Adrenal gland (tissue), 12 donors: Measurements from ENCODE around the gene PPP1R14B. TPM values are rescaled to one million over a fixed set of nuclear protein-coding genes. Genes with fewer than 3 reads are reported as not detected.

Experiments
- DNase-seq, 7 donors: peaks; one replicate each; pipeline ENCODE4 v3.0.0-alpha.2; 2019 to 2020
- H3K27ac ChIP-seq, 5 donors: fragments of 200-600 bp; sonication (generic) in 4 of 5; 1 replicate in 3 of 5; 2 replicates in 2 of 5; pipeline versions ENCODE4 v1.5.1 to v1.8.0; 2016 to 2020; ENCODE audit warnings: mild to moderate bottlenecking in 1 of 5
- H3K27me3 ChIP-seq: fragments of 200-600 bp; 2 replicates; pipeline ENCODE4 v1.8.0; 2021
- H3K36me3 ChIP-seq, 2 donors: fragments of 200-600 bp; replicated peaks in 1 of 2; 1 replicate in 1 of 2; 2 replicates in 1 of 2; pipeline versions ENCODE4 v1.5.1 to v1.8.0; 2018 to 2022
- H3K4me1 ChIP-seq, 2 donors: fragments of 200-600 bp; replicated peaks in 1 of 2; 1 replicate in 1 of 2; 2 replicates in 1 of 2; pipeline versions ENCODE4 v1.5.1 to v1.8.0; 2018 to 2021
- H3K4me3 ChIP-seq, 4 donors: fragments of 200-600 bp; sonication (generic) in 3 of 4; one replicate each; pipeline ENCODE4 v1.5.1; 2016 to 2018
- H3K9me3 ChIP-seq, 3 donors: fragments of 200-600 bp; sonication (generic) in 1 of 3; replicated peaks in 1 of 3; 1 replicate in 2 of 3; 2 replicates in 1 of 3; pipeline versions ENCODE4 v1.5.1 to v1.8.0; 2016 to 2021
- POLR2A ChIP-seq, 2 donors: fragments of 450-650 bp; IDR thresholded peaks; one replicate each; pipeline ENCODE4 v1.6.1; 2017; ENCODE audit warnings: antibody characterized with exemption in 2 of 2, mild to moderate bottlenecking in 2 of 2, moderate library complexity in 1 of 2
- WGBS, 4 donors: extraction: QIAGEN DNeasy Blood & Tissue Kit in 2 of 4; methylation state at CpG; one replicate each; pipeline versions ENCODE4 v1.1.5 to v1.1.7; 2013 to 2017; 5-methylcytosine and 5-hydroxymethylcytosine counted together
- intact Hi-C, 2 donors: fragments of 100-400 bp; cut with DNase I; formaldehyde crosslinking; loops; one replicate each; pipeline versions ENCODE4 v1.14.1 to v1.15.0; 2022 to 2023
- polyA plus RNA-seq, 3 donors: library from polyadenylated mRNA; stranded (reverse); fragments of 200-250 nt in 2 of 3; fragments of 350-450 nt in 1 of 3; fragmentation: Illumina TruSeq in 1 of 3; extraction: RNeasy Lipid Tissue Mini Kit (QIAGEN cat#74804) in 1 of 3; gene quantifications; one replicate each; pipeline ENCODE4 v1.2.3, GENCODE V29; 2013 to 2014
- total RNA-seq, 9 donors: library from RNA; depleted of rRNA in 4 of 9; stranded (reverse); fragments of >200 nt in 4 of 9; fragments of 120-200 nt in 1 of 9; fragmentation: NEBNext Ultra II Directional in 1 of 9; extraction: Animal tissue kit (Norgen Biotek cat#: 25700) in 1 of 9; gene quantifications; one replicate each; pipeline versions ENCODE4 v1.1.0 to v1.2.4, GENCODE V29; 2013 to 2023
- TF ChIP-seq, protein P1 (sequence below), 6 experiments: fragments of 450-650 bp in 4 of 6; fragments of 200-600 bp in 2 of 6; sonication (generic) in 1 of 6; IDR thresholded peaks; 1 replicate in 5 of 6; 2 replicates in 1 of 6; pipeline versions ENCODE4 v1.5.1 to v1.8.0; 2016 to 2021; ENCODE audit warnings: antibody characterized with exemption in 6 of 6, mild to moderate bottlenecking in 2 of 6, moderate library complexity in 1 of 6
- donor health status: healthy with polysubstance abuse.
- donor health status: Bipolar disorder and iron deficiency.
- donor health status: DM: yes; HTN: yes; CAD: no.
- donor health status: DM: no; HTN: no; CAD: no.
- donor health status: DM: no; HTN: no; CAD: no.
- donor health status: DM: yes; HTN: yes; CAD: no.

PPP1R14B gene
- total and polyA plus RNA-seq, 12 donors = 77.2 to 331 (median 131) TPM

DNA sequence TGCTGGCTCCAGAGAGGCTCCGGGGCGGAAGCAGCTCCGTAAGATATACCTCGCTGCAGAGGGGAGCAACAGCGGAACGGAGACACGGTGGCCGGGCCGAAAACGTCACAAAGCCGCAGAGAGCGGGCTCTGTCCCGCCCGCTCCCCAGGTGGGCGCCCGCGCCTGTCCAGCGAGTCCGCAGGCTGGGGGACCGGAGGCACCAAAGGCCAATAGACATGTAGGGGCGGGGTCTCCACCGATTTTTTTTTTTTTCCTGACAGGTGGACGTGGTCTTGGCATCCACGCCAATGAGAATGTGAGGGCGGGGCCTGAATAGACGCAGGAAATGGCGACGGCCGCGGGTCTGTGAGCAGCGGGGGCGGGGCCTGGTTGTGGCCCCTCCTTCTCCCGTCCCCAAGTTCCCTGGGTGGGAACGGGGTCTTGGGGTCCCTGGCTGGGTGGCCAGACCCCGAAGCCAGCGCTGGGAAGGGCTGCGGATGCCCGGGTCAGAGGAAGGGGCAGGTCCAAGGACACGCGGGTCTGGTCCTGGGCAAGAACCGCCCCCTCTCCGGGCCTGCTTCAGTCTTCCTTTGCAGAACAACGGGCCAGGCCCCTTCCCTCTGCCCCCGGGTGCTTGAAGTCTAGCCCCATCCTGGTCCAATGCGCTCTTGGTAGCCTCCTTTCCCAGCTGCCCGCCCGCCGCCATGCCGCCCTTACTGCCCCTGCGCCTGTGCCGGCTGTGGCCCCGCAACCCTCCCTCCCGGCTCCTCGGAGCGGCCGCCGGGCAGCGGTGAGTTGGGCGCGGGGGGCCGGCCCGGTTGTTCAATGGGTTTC, 16.4 kb downstream of the PPP1R14B start, which contains the start of gene DNAJC4:
TSS of gene DNAJC4 (plus strand) at position 378 of the 814 bp plus-strand sequence. CDS start at position 685, 307 bp downstream.
- no peaks in the 10 kb centered on the region for H3K9me3 ChIP-seq
- peak; percentile 23 to 46 for TF ChIP-seq POLR2A (IDR thresholded peaks at IDR 0.05)
- TF ChIP-seq, protein P1, sequence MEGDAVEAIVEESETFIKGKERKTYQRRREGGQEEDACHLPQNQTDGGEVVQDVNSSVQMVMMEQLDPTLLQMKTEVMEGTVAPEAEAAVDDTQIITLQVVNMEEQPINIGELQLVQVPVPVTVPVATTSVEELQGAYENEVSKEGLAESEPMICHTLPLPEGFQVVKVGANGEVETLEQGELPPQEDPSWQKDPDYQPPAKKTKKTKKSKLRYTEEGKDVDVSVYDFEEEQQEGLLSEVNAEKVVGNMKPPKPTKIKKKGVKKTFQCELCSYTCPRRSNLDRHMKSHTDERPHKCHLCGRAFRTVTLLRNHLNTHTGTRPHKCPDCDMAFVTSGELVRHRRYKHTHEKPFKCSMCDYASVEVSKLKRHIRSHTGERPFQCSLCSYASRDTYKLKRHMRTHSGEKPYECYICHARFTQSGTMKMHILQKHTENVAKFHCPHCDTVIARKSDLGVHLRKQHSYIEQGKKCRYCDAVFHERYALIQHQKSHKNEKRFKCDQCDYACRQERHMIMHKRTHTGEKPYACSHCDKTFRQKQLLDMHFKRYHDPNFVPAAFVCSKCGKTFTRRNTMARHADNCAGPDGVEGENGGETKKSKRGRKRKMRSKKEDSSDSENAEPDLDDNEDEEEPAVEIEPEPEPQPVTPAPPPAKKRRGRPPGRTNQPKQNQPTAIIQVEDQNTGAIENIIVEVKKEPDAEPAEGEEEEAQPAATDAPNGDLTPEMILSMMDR (IDR thresholded peaks at IDR 0.05) = no peak
- H3K36me3 ChIP-seq = no peaks in the 10 kb centered on the region
- no peaks in the 10 kb centered on the region for H3K27me3 ChIP-seq
- peaks cover 16 to 50% of the 10 kb centered on the region in 2 donors for H3K4me1 ChIP-seq
- H3K4me3 ChIP-seq = peak within 1 kb of the TSS in 3 of 4 donors; percentile 7 to 81 (median 70)
- peak; percentile 90 to 97 (median 94) for DNase-seq
- intact Hi-C loops = no loop called here
- 0 to 2% (median 1%) methylated on average over 35 to 62 of the region's 62 CpGs for WGBS, 4 donors
- peak within 1 kb of the TSS; percentile 19 to 96 (median 91) for H3K27ac ChIP-seq

DNA sequence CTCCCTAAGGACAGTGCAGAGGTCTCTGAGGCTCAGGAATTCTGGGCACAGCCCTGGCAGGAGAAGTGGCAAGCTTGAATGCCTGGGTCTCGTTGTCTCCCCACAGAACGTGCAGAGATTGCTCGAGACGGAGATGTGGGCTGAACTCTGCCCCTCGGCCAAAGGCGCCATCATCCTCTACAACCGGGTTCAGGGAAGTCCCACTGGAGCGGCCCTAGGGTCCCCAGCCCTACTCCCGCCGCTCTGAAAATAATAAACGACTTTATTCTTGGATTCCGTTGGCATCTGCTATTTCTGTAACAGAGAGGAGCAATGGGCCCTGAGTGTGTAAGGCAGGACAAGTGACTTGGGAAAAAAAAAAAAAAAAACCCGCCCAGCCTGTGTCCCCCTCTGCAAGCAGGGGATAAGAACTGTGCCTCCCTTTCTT, 17.0 kb downstream of the PPP1R14B start:
- TF ChIP-seq, protein P1 (IDR thresholded peaks at IDR 0.05) = no peak
- TF ChIP-seq POLR2A (IDR thresholded peaks at IDR 0.05) = no peak
- Histone ChIP-seq H3K27me3 (no peaks in the 10 kb centered on the region), H3K4me1 (peaks cover 16 to 53% of the 10 kb centered on the region in 2 donors), H3K4me3 (peak overlapping the region in 2 of 4 donors; percentile 70 to 81), H3K36me3 (no peaks in the 10 kb centered on the region), H3K9me3 (no peaks in the 10 kb centered on the region), H3K27ac (peak overlapping the region in 4 of 5 donors; percentile 79 to 96 (median 92))
- peak in 3 of 7 donors; percentile 35 to 59 (median 56) for DNase-seq
- intact Hi-C loops = no loop called here
- WGBS, 4 donors = 31 to 41% (median 38%) methylated on average over 9 to 13 of the region's 13 CpGs

DNA sequence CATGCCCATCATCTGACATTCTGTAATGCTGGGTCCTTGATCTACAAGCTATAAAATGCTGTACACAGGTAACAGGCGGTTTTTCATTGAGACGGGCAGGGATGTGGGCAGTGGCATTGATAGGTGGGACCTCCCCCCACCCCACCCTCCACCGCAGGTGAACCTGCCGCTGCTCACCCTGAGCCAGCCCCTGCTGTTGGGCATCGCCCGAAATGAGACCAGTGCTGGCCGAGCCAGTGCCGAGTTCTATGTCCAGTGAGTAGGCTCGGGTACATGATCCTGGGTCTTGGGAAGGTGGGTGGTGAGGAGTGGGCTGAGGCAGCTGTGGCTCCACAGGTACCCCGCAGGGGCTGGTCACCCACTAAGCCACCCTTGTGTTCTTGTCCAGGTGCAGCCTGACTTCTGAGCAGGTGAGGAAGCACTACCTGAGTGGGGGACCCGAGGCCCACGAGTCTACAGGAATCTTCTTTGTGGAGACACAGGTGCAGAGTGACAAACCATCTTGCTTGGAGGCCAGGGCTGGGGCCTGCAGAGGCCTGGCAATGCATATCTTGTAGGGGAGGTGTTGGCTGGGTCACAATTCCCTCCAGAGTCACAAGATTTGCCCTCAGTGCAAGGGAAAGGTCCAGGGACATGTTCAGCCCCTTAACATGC, 17.5 kb downstream of the PPP1R14B start:
- intact Hi-C loops = no loop called here
- Histone ChIP-seq H3K9me3 (no peaks in the 10 kb centered on the region), H3K4me1 (peaks cover 16 to 56% of the 10 kb centered on the region in 2 donors), H3K36me3 (no peaks in the 10 kb centered on the region), H3K27ac (peak overlapping the region in 3 of 5 donors; percentile 91 to 96 (median 94)), H3K4me3 (no peak overlapping the region), H3K27me3 (no peaks in the 10 kb centered on the region)
- no peak for TF ChIP-seq POLR2A (IDR thresholded peaks at IDR 0.05)
- TF ChIP-seq, protein P1 (IDR thresholded peaks at IDR 0.05) = no peak
- 77 to 91% (median 88%) methylated on average over 6 to 12 of the region's 12 CpGs for WGBS, 4 donors
- peak in 4 of 7 donors; percentile 26 to 58 (median 37) for DNase-seq

DNA sequence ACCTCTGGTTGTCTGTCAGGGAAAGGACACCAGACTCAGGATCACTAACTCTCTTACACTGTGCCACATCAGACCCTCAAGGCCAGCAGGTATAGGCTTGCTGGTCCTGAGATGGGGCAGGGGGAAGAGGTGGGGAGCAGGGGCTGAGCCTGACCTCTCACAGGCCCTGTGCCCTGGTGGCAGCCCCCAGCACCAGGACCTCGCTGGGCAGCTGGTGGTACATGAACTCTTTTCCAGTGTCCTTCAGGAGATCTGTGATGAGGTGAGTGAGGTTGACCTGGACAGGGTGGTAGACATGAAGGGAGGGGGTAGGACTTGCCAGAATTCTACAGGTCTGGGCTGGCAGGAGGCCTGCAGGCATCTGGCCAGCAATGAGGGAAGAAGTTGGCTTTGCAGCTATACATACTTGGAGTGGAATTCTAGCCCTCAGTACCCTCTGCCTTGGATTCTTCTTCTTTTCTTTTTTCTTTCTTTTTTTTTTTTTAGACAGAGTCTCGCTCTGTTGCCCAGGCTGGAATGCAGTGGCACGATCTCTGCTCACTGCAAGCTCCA, 19.3 kb downstream of the PPP1R14B start:
- H3K9me3 ChIP-seq = no peaks in the 10 kb centered on the region
- intact Hi-C loops = no loop called here
- H3K4me3 ChIP-seq = peak overlapping the region in 1 of 4 donors; percentile 84
- peaks cover 16 to 48% of the 10 kb centered on the region in 2 donors for H3K4me1 ChIP-seq
- 81 to 90% (median 85%) methylated on average over 3 of the region's 3 CpGs for WGBS, 4 donors
- H3K36me3 ChIP-seq = peaks cover 0 to 9% of the 10 kb centered on the region in 2 donors
- DNase-seq = no peak
- H3K27me3 ChIP-seq = no peaks in the 10 kb centered on the region
- TF ChIP-seq, protein P1 (IDR thresholded peaks at IDR 0.05) = no peak
- no peak for TF ChIP-seq POLR2A (IDR thresholded peaks at IDR 0.05)
- H3K27ac ChIP-seq = peak overlapping the region in 3 of 5 donors; percentile 83 to 92 (median 86)
